DND-41 (cell line): Measurements from ENCODE around the gene PHYHIPL.

Source experiments
- EZH2 ChIP-seq: IDR thresholded peaks from 3 replicates; pipeline ENCODE4 v1.6.1; 2012; ENCODE audit warnings: borderline replicate concordance, low read depth, mild to moderate bottlenecking, moderate library complexity, low read length, inconsistent platforms; ENCODE audit not compliant: severe bottlenecking
- TF ChIP-seq, protein P1 (sequence below): IDR thresholded peaks from 2 replicates; pipeline ENCODE4 v1.5.1; 2012; ENCODE audit warnings: borderline replicate concordance, low read length, moderate library complexity, mild to moderate bottlenecking; ENCODE audit not compliant: poor library complexity, severe bottlenecking; ENCODE audit errors: extremely low read depth

DNA sequence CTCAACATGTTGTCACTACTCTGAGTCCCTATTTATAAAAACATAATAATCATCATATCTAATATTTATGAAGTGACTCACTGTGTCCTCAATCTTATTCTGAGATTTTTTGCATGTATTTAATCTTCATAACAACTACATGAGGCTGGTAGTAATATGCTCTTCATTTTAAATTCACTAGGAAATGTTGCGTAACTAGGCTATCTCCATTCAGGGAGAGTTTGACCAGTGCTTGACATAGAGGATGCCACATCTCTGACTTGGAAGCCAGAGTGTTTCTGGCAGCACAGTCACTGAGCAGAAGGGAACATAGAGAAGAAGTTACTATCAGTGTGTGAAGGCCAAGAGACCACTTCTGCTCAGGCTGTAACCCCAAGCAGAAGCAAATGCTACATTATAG, 97.0 kb downstream of the PHYHIPL start:
- no peak for TF ChIP-seq EZH2
- TF ChIP-seq, protein P1, sequence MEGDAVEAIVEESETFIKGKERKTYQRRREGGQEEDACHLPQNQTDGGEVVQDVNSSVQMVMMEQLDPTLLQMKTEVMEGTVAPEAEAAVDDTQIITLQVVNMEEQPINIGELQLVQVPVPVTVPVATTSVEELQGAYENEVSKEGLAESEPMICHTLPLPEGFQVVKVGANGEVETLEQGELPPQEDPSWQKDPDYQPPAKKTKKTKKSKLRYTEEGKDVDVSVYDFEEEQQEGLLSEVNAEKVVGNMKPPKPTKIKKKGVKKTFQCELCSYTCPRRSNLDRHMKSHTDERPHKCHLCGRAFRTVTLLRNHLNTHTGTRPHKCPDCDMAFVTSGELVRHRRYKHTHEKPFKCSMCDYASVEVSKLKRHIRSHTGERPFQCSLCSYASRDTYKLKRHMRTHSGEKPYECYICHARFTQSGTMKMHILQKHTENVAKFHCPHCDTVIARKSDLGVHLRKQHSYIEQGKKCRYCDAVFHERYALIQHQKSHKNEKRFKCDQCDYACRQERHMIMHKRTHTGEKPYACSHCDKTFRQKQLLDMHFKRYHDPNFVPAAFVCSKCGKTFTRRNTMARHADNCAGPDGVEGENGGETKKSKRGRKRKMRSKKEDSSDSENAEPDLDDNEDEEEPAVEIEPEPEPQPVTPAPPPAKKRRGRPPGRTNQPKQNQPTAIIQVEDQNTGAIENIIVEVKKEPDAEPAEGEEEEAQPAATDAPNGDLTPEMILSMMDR = no peak
